Loucy (cell line): ENCODE results near the gene SNRNP200.

Experiments used
- EZH2phosphoT487 ChIP-seq: fragments of 200-600 bp; IDR thresholded peaks from 2 replicates; pipeline ENCODE4 v1.6.1; 2018; ENCODE audit warnings: antibody characterized with exemption, mild to moderate bottlenecking, moderate library complexity, borderline replicate concordance
- TF ChIP-seq, protein P1 (sequence below): fragments of 200-600 bp; sonication (generic); conservative IDR thresholded peaks from 2 replicates; pipeline ENCODE4 v1.5.1; 2014; ENCODE audit warnings: mild to moderate bottlenecking, antibody characterized with exemption, low read length

DNA sequence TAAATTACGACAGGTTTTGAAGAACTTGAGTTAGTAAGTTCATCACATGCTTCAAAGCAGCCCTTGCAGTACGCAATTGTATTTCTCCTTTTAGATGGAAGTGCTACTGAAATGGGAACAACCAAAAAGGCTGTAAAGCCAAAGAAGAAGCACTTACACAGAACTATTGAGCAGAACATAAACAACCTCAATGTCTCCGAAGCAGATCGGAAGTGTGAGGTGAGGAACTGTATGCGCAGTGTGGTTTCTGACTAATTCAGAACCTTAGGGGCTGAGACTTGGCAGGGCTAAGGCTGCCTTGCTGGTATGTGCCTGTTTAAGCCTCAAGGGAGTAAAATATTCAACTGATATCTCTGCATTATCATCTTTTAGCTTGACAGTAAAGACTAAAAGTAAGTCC, 38.7 kb upstream of the SNRNP200 start:
- TF ChIP-seq, protein P1, sequence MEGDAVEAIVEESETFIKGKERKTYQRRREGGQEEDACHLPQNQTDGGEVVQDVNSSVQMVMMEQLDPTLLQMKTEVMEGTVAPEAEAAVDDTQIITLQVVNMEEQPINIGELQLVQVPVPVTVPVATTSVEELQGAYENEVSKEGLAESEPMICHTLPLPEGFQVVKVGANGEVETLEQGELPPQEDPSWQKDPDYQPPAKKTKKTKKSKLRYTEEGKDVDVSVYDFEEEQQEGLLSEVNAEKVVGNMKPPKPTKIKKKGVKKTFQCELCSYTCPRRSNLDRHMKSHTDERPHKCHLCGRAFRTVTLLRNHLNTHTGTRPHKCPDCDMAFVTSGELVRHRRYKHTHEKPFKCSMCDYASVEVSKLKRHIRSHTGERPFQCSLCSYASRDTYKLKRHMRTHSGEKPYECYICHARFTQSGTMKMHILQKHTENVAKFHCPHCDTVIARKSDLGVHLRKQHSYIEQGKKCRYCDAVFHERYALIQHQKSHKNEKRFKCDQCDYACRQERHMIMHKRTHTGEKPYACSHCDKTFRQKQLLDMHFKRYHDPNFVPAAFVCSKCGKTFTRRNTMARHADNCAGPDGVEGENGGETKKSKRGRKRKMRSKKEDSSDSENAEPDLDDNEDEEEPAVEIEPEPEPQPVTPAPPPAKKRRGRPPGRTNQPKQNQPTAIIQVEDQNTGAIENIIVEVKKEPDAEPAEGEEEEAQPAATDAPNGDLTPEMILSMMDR, result no peak
- TF ChIP-seq EZH2phosphoT487, result no peak
